ENCODE measurements around the gene DCAF6.

Gene DCAF6

GRCh38 chr1:167909691-167910180 lies 26.7 kb upstream of the DCAF6 start:
- Histone ChIP-seq H3K4me1 (ENCODE audit: insufficient read depth, low read length, severe bottlenecking) (no peaks in the 10 kb centered on the region), H4K20me1 (ENCODE audit: insufficient read depth, low read length) (no peaks in the 10 kb centered on the region), H3K9me3 (ENCODE audit: low read length) (peaks cover 9% of the 10 kb centered on the region; the same call in 1 of the 2 replicates), H3K4me2 (ENCODE audit: low read length) (no peak overlapping the region), H3K27ac (ENCODE audit: low read depth, low read length, poor library complexity, severe bottlenecking) (no peak overlapping the region), H3K4me3 (ENCODE audit: low read depth, low read length, poor library complexity, severe bottlenecking) (no peak overlapping the region), H3K27me3 (ENCODE audit: insufficient read depth, low read length) (no peaks in the 10 kb centered on the region), H3K9me2 (ENCODE audit: low read depth, low read length) (no peaks in the 10 kb centered on the region), H3K9ac (ENCODE audit: low read length) (no peak overlapping the region), H3F3A (ENCODE audit: insufficient read depth, low read length) (no peaks in the 10 kb centered on the region), H2AFZ (ENCODE audit: low read length) (no peak overlapping the region), H3K36me3 (ENCODE audit: insufficient read depth, low read length) (no peaks in the 10 kb centered on the region), H3K79me2 (ENCODE audit: insufficient read depth, low read length) (no peaks in the 10 kb centered on the region)
- TF ChIP-seq CTCF (IDR thresholded peaks at IDR 0.05; ENCODE audit: low read length) (no peak), EZH2 (IDR thresholded peaks at IDR 0.05; ENCODE audit: borderline replicate concordance, low read length) (no peak)

- no peaks in the 10 kb centered on the region for H3F3A ChIP-seq (ENCODE audit: insufficient read depth, low read length)
- no peak overlapping the region for H3K27ac ChIP-seq (ENCODE audit: low read depth, low read length, poor library complexity, severe bottlenecking)
- no peak overlapping the region for H3K4me3 ChIP-seq (ENCODE audit: low read depth, low read length, poor library complexity, severe bottlenecking)
- no peak overlapping the region for H3K9ac ChIP-seq (ENCODE audit: low read length)
- H4K20me1 ChIP-seq (ENCODE audit: insufficient read depth, low read length) = no peaks in the 10 kb centered on the region
- H3K27me3 ChIP-seq (ENCODE audit: insufficient read depth, low read length) = no peaks in the 10 kb centered on the region
- H3K9me3 ChIP-seq (ENCODE audit: low read length) = peaks cover 9% of the 10 kb centered on the region; the same call in 1 of the 2 replicates
- no peak for TF ChIP-seq EZH2 (IDR thresholded peaks at IDR 0.05; ENCODE audit: borderline replicate concordance, low read length)
- TF ChIP-seq CTCF (IDR thresholded peaks at IDR 0.05; ENCODE audit: low read length) = no peak
- H3K9me2 ChIP-seq (ENCODE audit: low read depth, low read length) = no peaks in the 10 kb centered on the region
- H2AFZ ChIP-seq (ENCODE audit: low read length) = no peak overlapping the region
- H3K36me3 ChIP-seq (ENCODE audit: insufficient read depth, low read length) = no peaks in the 10 kb centered on the region
- H3K79me2 ChIP-seq (ENCODE audit: insufficient read depth, low read length) = no peaks in the 10 kb centered on the region
- H3K4me2 ChIP-seq (ENCODE audit: low read length) = no peak overlapping the region
- no peaks in the 10 kb centered on the region for H3K4me1 ChIP-seq (ENCODE audit: insufficient read depth, low read length, severe bottlenecking)
Observed at GRCh38 chr1:167910530-167910929, 26.0 kb upstream of the DCAF6 start.

- H3K4me3 ChIP-seq (ENCODE audit: low read depth, low read length, poor library complexity, severe bottlenecking) = no peak overlapping the region
- TF ChIP-seq EZH2 (IDR thresholded peaks at IDR 0.05; ENCODE audit: borderline replicate concordance, low read length) (no peak), CTCF (IDR thresholded peaks at IDR 0.05; ENCODE audit: low read length) (no peak)
- H3K4me1 ChIP-seq (ENCODE audit: insufficient read depth, low read length, severe bottlenecking) = no peaks in the 10 kb centered on the region
- no peaks in the 10 kb centered on the region for H3K27me3 ChIP-seq (ENCODE audit: insufficient read depth, low read length)
- H3K9me3 ChIP-seq (ENCODE audit: low read length) = peaks cover 9% of the 10 kb centered on the region; the same call in 1 of the 2 replicates
- H3K79me2 ChIP-seq (ENCODE audit: insufficient read depth, low read length) = no peaks in the 10 kb centered on the region
- H3K9ac ChIP-seq (ENCODE audit: low read length) = no peak overlapping the region
- no peaks in the 10 kb centered on the region for H4K20me1 ChIP-seq (ENCODE audit: insufficient read depth, low read length)
- peaks cover 2% of the 10 kb centered on the region; the same call in 1 of the 2 replicates for H3K36me3 ChIP-seq (ENCODE audit: insufficient read depth, low read length)
- H3K9me2 ChIP-seq (ENCODE audit: low read depth, low read length) = no peaks in the 10 kb centered on the region
- no peak overlapping the region for H3K27ac ChIP-seq (ENCODE audit: low read depth, low read length, poor library complexity, severe bottlenecking)
- H3K4me2 ChIP-seq (ENCODE audit: low read length) = no peak overlapping the region
- H3F3A ChIP-seq (ENCODE audit: insufficient read depth, low read length) = no peaks in the 10 kb centered on the region
- no peak overlapping the region for H2AFZ ChIP-seq (ENCODE audit: low read length)
Observed at GRCh38 chr1:167911413-167911812, 25.1 kb upstream of the DCAF6 start.
